ENCODE measurements around the gene PGAP3.
A peak's percentile ranks its signal among the peaks of the same experiment; 100 is the strongest.

GRCh38 chr17:39628655-39629493, 59.0 kb downstream of the PGAP3 start:
- TF ChIP-seq POLR2AphosphoS5 (IDR thresholded peaks at IDR 0.05) (no peak), CTCF (IDR thresholded peaks at IDR 0.05) (peak in 1 of 4 experiments; percentile 15)
